GM12878 (cell line): Measurements from ENCODE around the gene SRPK2. TPM values are rescaled to one million over a fixed set of nuclear protein-coding genes. Genes with fewer than 3 reads are reported as not detected.

Source experiments
- ATAC-seq: fragments of 200-7000 bp; cut with Tn5 transposase; 3 replicates; pipeline ENCODE4 v1.9.1; 2020; ENCODE audit warnings: mild to moderate bottlenecking, moderate library complexity
- BruUV-seq: library from RNA; stranded (reverse); fragments of 400-500 nt; replicated peaks from 2 replicates; lab custom pipeline; 2021; lab: Mats Ljungman, UMichigan
- CTCF ChIA-PET: fragments of 300-600 bp; sonication (Branson Sonifier 250); formaldehyde crosslinking; extraction: SDS; loops from one replicate; lab custom pipeline; 2021; ENCODE audit warnings: inconsistent platforms; lab: Yijun Ruan, JAX
- POLR2A ChIA-PET: fragments of 350-600 bp; formaldehyde crosslinking; extraction: SDS; loops from one replicate; lab custom pipeline; 2021; ENCODE audit warnings: inconsistent platforms; lab: Charles Lee
- RAD21 ChIA-PET: fragments of 300-600 bp; sonication (Branson Sonifier 250); formaldehyde crosslinking; loops from one replicate; lab custom pipeline; 2023; ENCODE audit warnings: antibody characterized with exemption; ENCODE audit not compliant: unreplicated experiment; lab: Charles Lee
- SMC1A ChIA-PET: fragments of 300-600 bp; sonication (Branson Sonifier 250); formaldehyde crosslinking; loops from one replicate; lab custom pipeline; 2023; ENCODE audit not compliant: unreplicated experiment, uncharacterized antibody; lab: Charles Lee
- DNase-seq: peaks from one replicate; pipeline ENCODE4 v3.0.0-alpha.2; 2011; ENCODE audit warnings: low read depth, low spot score
- FAIRE-seq: peaks from 3 replicates; lab custom pipeline; 2011; peaks lifted over from hg19 to GRCh38; lab: Jason Lieb, UNC
- H2AFZ ChIP-seq: 2 replicates; pipeline ENCODE4 v1.6.0; 2011; ENCODE audit warnings: low read depth, low read length, control low read depth; ENCODE audit not compliant: control insufficient read depth
- H3K27ac ChIP-seq: 2 replicates; pipeline ENCODE4 v1.5.1; 2011; ENCODE audit warnings: control low read depth; ENCODE audit not compliant: control insufficient read depth, insufficient read depth
- H3K27me3 ChIP-seq, 2 experiments: replicated peaks in 1 of 2; 2 replicates each; pipeline versions ENCODE4 v1.6.0 to v1.6.1; 2011; ENCODE audit warnings: low read length in 1 of 2; ENCODE audit not compliant: control insufficient read depth in 2 of 2, insufficient read depth in 2 of 2
- H3K36me3 ChIP-seq, 2 experiments: 2 replicates each; pipeline ENCODE4 v1.5.1; 2011; ENCODE audit warnings: low read length in 1 of 2; ENCODE audit not compliant: control insufficient read depth in 2 of 2, insufficient read depth in 2 of 2
- H3K4me1 ChIP-seq: 2 replicates; pipeline ENCODE4 v1.6.1; 2011; ENCODE audit warnings: mild to moderate bottlenecking, low read length, moderate library complexity, mixed read lengths; ENCODE audit not compliant: control insufficient read depth, insufficient read depth
- H3K4me2 ChIP-seq: 2 replicates; pipeline ENCODE4 v1.6.0; 2011; ENCODE audit warnings: control low read depth; ENCODE audit not compliant: control insufficient read depth, insufficient read depth
- H3K4me3 ChIP-seq: fragments of 200-600 bp; sonication (generic); 2 replicates; pipeline ENCODE4 v1.5.1; 2016
- H3K79me2 ChIP-seq: 2 replicates; pipeline ENCODE4 v1.6.0; 2011; ENCODE audit warnings: low read length; ENCODE audit not compliant: control insufficient read depth, insufficient read depth
- H3K9ac ChIP-seq: 2 replicates; pipeline ENCODE4 v1.8.0; 2011; ENCODE audit warnings: low read length, control low read depth, mixed read lengths; ENCODE audit not compliant: control insufficient read depth, insufficient read depth
- H3K9me3 ChIP-seq: replicated peaks from 3 replicates; pipeline ENCODE4 v1.5.1; 2011; ENCODE audit warnings: mild to moderate bottlenecking, low read length; ENCODE audit not compliant: control insufficient read depth, insufficient read depth
- H4K20me1 ChIP-seq: 2 replicates; pipeline ENCODE4 v1.6.0; 2011; ENCODE audit not compliant: control insufficient read depth, insufficient read depth
- BCLAF1 ChIP-seq: fragments of 450-650 bp; IDR thresholded peaks from 2 replicates; pipeline ENCODE4 v1.6.1; 2017; ENCODE audit warnings: antibody characterized with exemption, mild to moderate bottlenecking, moderate library complexity
- CBX3 ChIP-seq: fragments of 200-600 bp; sonication (generic); IDR thresholded peaks from 2 replicates; pipeline ENCODE4 v1.6.1; 2016; ENCODE audit warnings: low read depth, borderline replicate concordance
- CHD1 ChIP-seq: IDR thresholded peaks from 2 replicates; pipeline ENCODE4 v1.6.1; 2012; ENCODE audit warnings: low read depth, low read length, improper control_type of control experiment
- CHD4 ChIP-seq: fragments of 200-600 bp; sonication (generic); IDR thresholded peaks from 2 replicates; pipeline ENCODE4 v1.6.1; 2016; ENCODE audit warnings: mild to moderate bottlenecking
- DPF2 ChIP-seq: fragments of 450-650 bp; IDR thresholded peaks from 2 replicates; pipeline ENCODE4 v1.6.1; 2017; ENCODE audit warnings: mild to moderate bottlenecking
- HDAC2 ChIP-seq: fragments of 200-600 bp; sonication (generic); IDR thresholded peaks from 2 replicates; pipeline ENCODE4 v1.6.1; 2017
- JUND ChIP-seq: IDR thresholded peaks from 2 replicates; pipeline ENCODE4 v1.6.1; 2012; ENCODE audit warnings: low read depth, mild to moderate bottlenecking, low read length, improper control_type of control experiment, moderate library complexity
- MEF2B ChIP-seq: fragments of 450-650 bp; IDR thresholded peaks from 2 replicates; pipeline ENCODE4 v1.6.1; 2018; ENCODE audit warnings: mild to moderate bottlenecking, moderate library complexity; ENCODE audit not compliant: partially characterized antibody, poor library complexity, severe bottlenecking
- NR2C2 ChIP-seq: IDR thresholded peaks from 2 replicates; pipeline ENCODE4 v1.6.1; 2011; ENCODE audit warnings: borderline replicate concordance, low read depth; ENCODE audit not compliant: control insufficient read depth, insufficient read length
- NR2F1 ChIP-seq: fragments of 450-650 bp; conservative IDR thresholded peaks from 2 replicates; pipeline ENCODE4 v1.6.1; 2017; ENCODE audit warnings: mild to moderate bottlenecking
- POLR2A ChIP-seq: IDR thresholded peaks from 2 replicates; pipeline ENCODE4 v1.6.1; 2011; ENCODE audit warnings: low read depth, mild to moderate bottlenecking, low read length
- POLR2AphosphoS5 ChIP-seq: IDR thresholded peaks from 2 replicates; pipeline ENCODE4 v1.6.1; 2011; ENCODE audit warnings: mild to moderate bottlenecking, low read length, inconsistent platforms
- RELB ChIP-seq: fragments of 450-650 bp; IDR thresholded peaks from 2 replicates; pipeline ENCODE4 v1.6.1; 2017; ENCODE audit warnings: low read depth, mild to moderate bottlenecking, moderate library complexity
- RUNX3 ChIP-seq: IDR thresholded peaks from 2 replicates; pipeline ENCODE4 v1.6.1; 2012; ENCODE audit warnings: low read length, inconsistent platforms
- SP1 ChIP-seq: IDR thresholded peaks from one replicate; pipeline ENCODE4 v1.6.1; 2011; ENCODE audit warnings: low read depth, low read length
- SREBF2 ChIP-seq: IDR thresholded peaks from 2 replicates; pipeline ENCODE4 v1.6.1; 2012; ENCODE audit warnings: mild to moderate bottlenecking, low read length
- ZNF384 ChIP-seq: IDR thresholded peaks from 2 replicates; pipeline ENCODE4 v1.6.1; 2012; ENCODE audit warnings: low read depth, mild to moderate bottlenecking, low read length, improper control_type of control experiment, borderline replicate concordance
- WGBS: methylation state at CpG from one replicate; pipeline ENCODE4 v1.1.6; 2016; ENCODE audit warnings: low lambda C conversion rate; ENCODE audit not compliant: insufficient replicate concordance, insufficient coverage; ENCODE audit errors: missing lambda C conversion rate; 5-methylcytosine and 5-hydroxymethylcytosine counted together
- in situ Hi-C: fragments of 300-500 bp; cut with MboI; formaldehyde crosslinking; loops from 9 replicates; pipeline ENCODE4 v1.14.3; 2018; ENCODE audit warnings: mixed read lengths
- intact Hi-C: fragments of 100-400 bp; cut with micrococcal nuclease; formaldehyde crosslinking; loops from one replicate; pipeline ENCODE4 v1.14.2; 2022; ENCODE audit not compliant: unreplicated experiment
- polyA plus RNA-seq, 11 experiments: library from polyadenylated mRNA; depleted of rRNA in 4 of 11; unstranded in 6 of 11; stranded (reverse) in 5 of 11; fragments of >200 nt; fragmentation: Nextera tagmentation in 4 of 11; fragmentation: Illumina TruSeq in 1 of 11; extraction: Ambion mirVana in 4 of 11; extraction: Trizol in 1 of 11; gene quantifications; 1 replicate in 1 of 11; 2 replicates in 10 of 11; pipeline versions ENCODE4 v1.2.1 to v1.2.3, GENCODE V29; 2011 to 2016; ENCODE audit warnings: inconsistent platforms in 2 of 11, missing spikeins in 2 of 11, low read depth in 1 of 11
- total RNA-seq, 4 experiments: library from RNA; depleted of rRNA in 3 of 4; stranded (reverse); fragments of >200 nt in 3 of 4; fragmentation: Illumina TruSeq in 1 of 4; extraction: Trizol in 1 of 4; gene quantifications; 2 replicates each; pipeline versions ENCODE4 v1.2.1 to v1.2.3, GENCODE V29; 2013 to 2021

The SRPK2 gene
- total and polyA plus RNA-seq, 10 of the 15 experiments (the other 5 are each of a cell fraction or from before 2014, with no cell fraction given), result 13.2 to 32.8 (median 24.5) TPM

- 97% methylated on average over 9 of the region's 9 CpGs for WGBS
- Histone ChIP-seq H3K4me2 (no peak overlapping the region), H3K27me3 (no peaks in the 10 kb centered on the region), H2AFZ (no peak overlapping the region), H3K4me3 (no peak overlapping the region), H3K27ac (no peak overlapping the region), H3K9ac (no peak overlapping the region), H3K79me2 (no peaks in the 10 kb centered on the region; the same call in 1 of the 2 replicates), H3K36me3 (peaks cover 10 to 50% of the 10 kb centered on the region in 2 experiments), H4K20me1 (no peaks in the 10 kb centered on the region), H3K9me3 (no peaks in the 10 kb centered on the region), H3K4me1 (peaks cover 5% of the 10 kb centered on the region; the same call in 1 of the 2 replicates)
- ATAC-seq (no peak), FAIRE-seq (no peak), DNase-seq (no peak)
- ChIA-PET CTCF (no interaction called here), RAD21 (no interaction called here), SMC1A (no interaction called here), POLR2A (no interaction called here)
- BruUV-seq, result TSS peak; percentile 28
- in situ Hi-C loops (no loop called here), intact Hi-C loops (no loop called here)
- TF ChIP-seq SREBF2 (no peak), POLR2AphosphoS5 (peak; percentile 61)
Observed at GRCh38 chr7:105107458-105107857, 281.3 kb downstream of the SRPK2 start.

GRCh38 chr7:105106473-105106872 lies 282.2 kb downstream of the SRPK2 start:
- no peak overlapping the region for H3K4me2 ChIP-seq
- ChIA-PET CTCF (no interaction called here), POLR2A (no interaction called here), RAD21 (no interaction called here), SMC1A (no interaction called here)
- no peak overlapping the region for H3K27ac ChIP-seq
- no peak overlapping the region for H3K9ac ChIP-seq
- no peak overlapping the region for H3K4me3 ChIP-seq
- H3K4me1 ChIP-seq, result peaks cover 6% of the 10 kb centered on the region; the same call in 1 of the 2 replicates
- no peak overlapping the region for H2AFZ ChIP-seq
- H3K36me3 ChIP-seq, result peaks cover 10 to 43% of the 10 kb centered on the region in 2 experiments
- FAIRE-seq (no peak), DNase-seq (no peak), ATAC-seq (no peak)
- no peaks in the 10 kb centered on the region for H3K9me3 ChIP-seq
- H4K20me1 ChIP-seq, result no peaks in the 10 kb centered on the region
- in situ Hi-C loops (no loop called here), intact Hi-C loops (no loop called here)
- over 99% methylated on average over 6 of the region's 6 CpGs for WGBS
- H3K27me3 ChIP-seq, result no peaks in the 10 kb centered on the region
- BruUV-seq, result no TSS peak
- no peaks in the 10 kb centered on the region; the same call in 1 of the 2 replicates for H3K79me2 ChIP-seq
- no peak for TF ChIP-seq ZNF384
- no peak for TF ChIP-seq JUND
- no peak for TF ChIP-seq BCLAF1
- no peak for TF ChIP-seq HDAC2
- no peak for TF ChIP-seq CHD1
- no peak for TF ChIP-seq NR2F1
- TF ChIP-seq RUNX3, result no peak
- TF ChIP-seq CHD4, result no peak
- TF ChIP-seq SP1, result no peak
- TF ChIP-seq NR2C2, result no peak
- TF ChIP-seq MEF2B, result no peak
- no peak for TF ChIP-seq DPF2
- no peak for TF ChIP-seq CBX3
- no peak for TF ChIP-seq RELB
- no peak for TF ChIP-seq POLR2A
